H54 (cell line): ENCODE measurements around the gene ZEB1.
"Not testable (repeated sequence)": the region's sequence is repeated elsewhere in the genome, so short reads cannot be mapped to it uniquely, and the experiment has no call there.

Experiments
- DNase-seq: peaks from one replicate; pipeline ENCODE4 v3.0.0; 2011; ENCODE audit warnings: low spot score, mixed read lengths; ENCODE audit not compliant: insufficient read length
- FAIRE-seq: peaks from 3 replicates; lab custom pipeline; 2011; peaks lifted over from hg19 to GRCh38; lab: Jason Lieb, UNC
- POLR2A ChIP-seq: IDR thresholded peaks from 2 replicates; pipeline ENCODE4 v1.6.1; 2011; ENCODE audit warnings: low read depth, mild to moderate bottlenecking, low read length

Gene ZEB1

GRCh38 chr10:31341552-31341951 lies 22.5 kb downstream of the ZEB1 start:
- FAIRE-seq (no peak), DNase-seq (no peak)
- no peak for TF ChIP-seq POLR2A

DNA sequence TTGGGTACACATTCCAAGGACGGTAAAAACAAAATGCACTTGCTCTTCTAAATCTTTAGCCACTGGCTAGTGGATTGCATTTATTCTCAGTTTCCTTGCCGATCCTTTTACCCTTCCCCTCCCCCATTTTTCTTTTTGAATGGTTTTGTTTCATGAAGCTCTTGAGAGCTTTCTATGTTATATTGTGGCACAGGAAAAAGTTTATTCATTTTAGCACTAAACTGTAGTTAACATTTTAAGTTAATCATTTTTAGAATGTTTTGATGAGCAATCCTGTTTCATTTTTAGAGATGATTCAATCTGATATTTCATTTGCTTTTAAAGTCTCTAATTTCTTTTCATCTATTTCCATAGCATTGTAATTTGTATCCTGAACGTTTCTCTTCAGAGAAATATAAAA lies 24.0 kb downstream of the ZEB1 start:
- TF ChIP-seq POLR2A: no peak
- DNase-seq (no peak), FAIRE-seq (no peak)

DNA sequence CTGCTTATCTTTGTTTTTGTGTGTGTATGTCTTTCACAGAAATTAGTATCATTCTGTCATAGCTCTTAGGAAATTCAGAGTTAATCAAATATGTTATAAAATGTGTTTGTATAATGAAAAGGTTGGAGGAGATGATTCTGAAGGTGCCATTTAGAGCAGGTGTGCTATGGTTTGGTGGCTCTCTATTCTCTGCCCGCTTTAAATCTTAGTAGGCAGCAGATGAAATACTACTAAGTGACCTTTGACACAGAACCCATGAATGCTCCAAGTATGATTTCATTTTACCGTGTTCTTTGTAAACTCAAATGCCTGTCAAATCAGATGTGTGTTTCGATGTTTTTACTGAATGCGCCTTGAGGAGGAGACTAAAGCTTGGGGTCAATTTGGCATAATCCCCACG lies 24.5 kb downstream of the ZEB1 start:
- FAIRE-seq (peak; percentile 65), DNase-seq (no peak)
- no peak for TF ChIP-seq POLR2A

GRCh38 chr10:31345886-31346285 lies 26.9 kb downstream of the ZEB1 start:
- FAIRE-seq (no peak), DNase-seq (no peak)
- TF ChIP-seq POLR2A: no peak

GRCh38 chr10:31346953-31347352 lies 27.9 kb downstream of the ZEB1 start:
- no peak for TF ChIP-seq POLR2A
- DNase-seq (no peak), FAIRE-seq (peak; percentile 30)

DNA sequence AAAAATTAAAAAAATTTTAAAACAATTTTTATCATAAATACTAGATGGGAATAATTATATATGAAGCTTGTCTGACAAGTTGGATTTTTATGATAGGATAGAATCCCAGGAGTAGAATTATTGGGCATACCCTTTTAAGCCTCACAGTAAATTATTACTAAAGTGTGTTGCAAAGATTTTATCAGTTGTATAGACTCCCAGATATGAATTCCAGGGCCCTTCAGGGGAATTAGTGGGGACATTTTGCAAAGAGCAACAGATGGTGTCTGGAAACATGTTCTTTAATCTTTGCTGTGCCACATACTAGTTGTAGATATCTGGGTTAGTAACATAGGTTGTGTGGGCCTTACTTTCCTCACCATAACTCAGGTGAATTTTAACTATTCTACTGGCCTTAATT lies 28.7 kb downstream of the ZEB1 start:
- no peak for DNase-seq
- FAIRE-seq: no peak
- no peak for TF ChIP-seq POLR2A

DNA sequence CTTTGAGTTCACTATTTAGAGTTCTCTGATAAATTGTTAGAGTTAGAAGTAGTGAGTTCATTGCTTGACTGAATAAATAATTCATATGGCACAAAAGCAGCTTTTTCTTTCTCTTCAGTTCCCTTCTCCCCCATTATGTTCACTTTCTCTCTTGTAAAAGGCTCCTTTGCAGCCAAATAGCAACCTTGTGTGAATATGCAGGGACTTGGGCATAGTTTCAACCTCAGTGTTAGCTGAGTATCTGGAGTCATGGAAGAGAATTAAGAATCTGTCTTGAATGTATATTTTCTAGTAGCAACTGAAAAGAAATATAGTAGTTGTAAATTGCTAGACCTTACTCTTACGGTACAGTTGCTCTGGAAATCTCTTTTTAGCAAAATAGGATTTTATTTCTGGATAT lies 31.9 kb downstream of the ZEB1 start:
- DNase-seq (no peak), FAIRE-seq (no peak)

DNA sequence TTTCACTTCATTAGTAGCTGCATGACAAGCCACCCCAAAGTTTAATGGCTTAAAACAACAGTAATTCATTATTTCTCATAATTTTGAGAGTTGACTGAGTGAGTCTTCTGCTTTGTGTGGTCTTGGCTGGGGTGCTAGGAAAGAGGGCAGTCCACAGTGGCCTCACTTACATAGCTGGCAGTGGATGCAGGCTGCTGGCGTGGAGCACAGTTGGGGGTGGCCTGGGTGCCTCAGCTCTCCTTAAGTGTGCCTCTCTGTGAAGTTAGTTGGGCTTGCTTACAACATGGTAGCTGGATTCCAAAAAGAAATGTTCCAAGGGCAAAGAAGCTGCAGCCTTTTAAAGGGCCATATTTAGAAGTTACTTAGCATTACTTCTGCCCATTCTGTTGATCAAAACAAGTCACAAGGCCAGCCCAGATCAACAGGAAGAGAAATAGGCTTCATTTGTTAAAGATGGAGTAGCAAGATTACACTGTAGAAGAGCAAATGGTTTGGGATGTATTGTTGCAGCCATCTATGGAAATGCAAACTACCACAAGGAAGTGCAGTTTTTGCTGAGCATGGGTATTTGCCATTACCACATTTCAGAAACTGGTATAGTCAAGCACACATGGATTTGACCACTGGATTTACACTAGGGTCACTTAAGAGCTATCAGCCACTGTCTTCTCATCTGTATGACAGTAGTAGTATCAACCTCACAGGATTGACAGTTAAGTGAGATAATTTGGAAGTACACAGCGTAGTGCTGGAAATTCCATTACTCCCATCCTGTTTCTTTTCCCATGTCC lies 33.6 kb downstream of the ZEB1 start:
- FAIRE-seq (peak; percentile 79), DNase-seq (no peak)
- TF ChIP-seq POLR2A: no peak

More for the DNA sequence above, 31.9 kb downstream of the ZEB1 start:
- no peak for TF ChIP-seq POLR2A

- FAIRE-seq: peak; percentile 95
- peak; percentile 12 for DNase-seq
- no peak for TF ChIP-seq POLR2A
Measured at GRCh38 chr10:31353574-31353973, 34.6 kb downstream of the ZEB1 start.

- no peak for TF ChIP-seq POLR2A
- FAIRE-seq (peak; percentile 33), DNase-seq (no peak)
Measured at GRCh38 chr10:31358688-31359330, 39.8 kb downstream of the ZEB1 start.

DNA sequence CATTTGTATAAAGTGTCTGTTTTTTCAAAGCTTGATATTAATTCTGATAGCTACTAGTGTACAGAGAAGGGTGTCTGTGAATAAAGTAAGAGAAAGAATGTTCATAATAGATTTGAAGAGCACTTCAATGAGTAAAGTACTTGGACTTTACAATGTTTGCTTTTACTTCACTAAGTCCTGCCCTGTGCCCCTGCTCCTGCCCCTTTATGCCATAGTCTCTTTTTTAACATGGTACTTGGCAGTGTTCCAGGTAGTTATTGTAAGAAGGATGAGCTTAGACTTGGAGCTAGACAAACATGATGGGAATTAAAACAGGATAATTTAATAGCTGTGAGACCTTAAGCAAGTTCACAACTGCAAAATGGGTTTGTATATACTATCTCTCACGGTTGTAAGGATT lies 41.0 kb downstream of the ZEB1 start:
- DNase-seq (no peak), FAIRE-seq (no peak)
- TF ChIP-seq POLR2A: no peak

DNA sequence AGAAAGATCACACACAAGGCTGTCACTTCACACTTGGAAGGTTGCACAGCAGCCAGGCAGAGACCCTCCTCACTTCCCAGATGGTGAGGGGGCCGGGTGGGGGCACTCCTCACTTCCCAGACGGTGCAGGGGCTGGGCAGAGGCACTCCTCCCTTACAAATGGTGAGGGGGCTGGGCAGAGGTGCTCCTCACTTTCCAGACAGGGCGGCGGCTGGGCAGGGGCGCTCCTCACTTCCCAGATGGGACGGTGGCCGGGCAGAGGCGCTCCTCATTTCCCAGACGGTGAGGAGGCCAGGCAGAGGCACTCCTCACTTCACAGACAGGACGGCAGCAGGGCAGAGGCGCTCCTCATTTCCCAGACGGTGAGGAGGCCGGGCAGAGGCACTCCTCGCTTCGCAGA lies 42.5 kb downstream of the ZEB1 start:
- not testable (repeated sequence) for DNase-seq, FAIRE-seq

- TF ChIP-seq POLR2A: no peak
- DNase-seq (no peak), FAIRE-seq (no peak)
Measured at GRCh38 chr10:31362023-31362641, 43.1 kb downstream of the ZEB1 start.

DNA sequence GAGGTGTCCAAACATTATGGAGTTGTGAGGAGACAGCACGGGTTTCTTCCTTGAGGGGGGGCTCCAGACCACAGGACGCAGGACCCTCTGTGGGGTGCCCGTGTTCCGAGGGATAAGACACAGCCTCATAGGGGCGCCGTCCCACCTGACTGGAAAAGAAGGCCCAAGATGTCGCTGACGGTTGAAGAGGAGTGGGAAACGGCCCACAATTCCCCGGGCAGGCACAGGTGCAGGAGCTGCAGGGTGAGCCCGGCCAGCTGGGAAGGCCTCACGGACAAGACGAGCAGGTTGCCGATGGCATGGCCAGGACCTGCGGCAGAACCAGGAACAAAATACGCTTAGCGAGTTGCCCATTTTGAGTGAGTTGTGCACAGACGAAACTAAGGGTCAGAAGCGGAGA lies 44.7 kb downstream of the ZEB1 start:
- DNase-seq, FAIRE-seq: not testable (repeated sequence)

DNA sequence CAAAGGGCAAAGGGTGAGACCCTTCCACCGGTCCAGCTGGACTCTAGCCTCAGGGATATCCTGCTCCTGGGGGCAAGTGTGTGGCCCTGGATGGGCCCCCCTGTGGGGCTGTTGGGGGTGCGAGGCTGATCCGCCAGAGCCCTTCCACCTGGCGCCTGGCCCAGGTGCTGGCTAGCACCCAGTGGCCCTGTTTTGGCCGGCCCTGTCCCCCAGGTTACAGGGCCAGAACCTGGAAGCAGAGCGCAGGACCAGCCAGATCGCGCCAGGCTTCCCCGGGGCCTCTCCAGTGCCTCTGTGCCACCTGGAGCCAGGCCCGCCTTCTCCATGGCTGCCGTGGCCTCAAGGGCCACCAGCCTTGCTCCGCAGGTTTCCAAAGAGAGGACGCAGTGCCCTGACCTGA lies 45.2 kb downstream of the ZEB1 start:
- not testable (repeated sequence) for DNase-seq, FAIRE-seq
